H1 (cell line): ENCODE data around the gene HECTD4. TPM values are rescaled to one million over a fixed set of nuclear protein-coding genes. Genes with fewer than 3 reads are reported as not detected.

ENCODE experiments used
- CTCF ChIA-PET: fragments of 300-600 bp; sonication (Branson Sonifier 250); formaldehyde crosslinking; loops from one replicate; lab custom pipeline; 2021; ENCODE audit not compliant: partially characterized antibody; lab: Charles Lee
- POLR2A ChIA-PET: fragments of 300-600 bp; sonication (Branson Sonifier 250); formaldehyde crosslinking; loops from one replicate; lab custom pipeline; 2021; ENCODE audit warnings: inconsistent platforms; ENCODE audit not compliant: partially characterized antibody; lab: Charles Lee
- DNase-seq, 2 experiments: peaks; one replicate each; pipeline versions ENCODE4 v3.0.0 to v3.0.0-alpha.2; 2010 to 2022; ENCODE audit warnings: low spot score in 2 of 2, low read depth in 1 of 2, mixed read lengths in 1 of 2
- FAIRE-seq: peaks from 2 replicates; lab custom pipeline; 2011; peaks lifted over from hg19 to GRCh38; lab: Jason Lieb, UNC
- H2AFZ ChIP-seq: 2 replicates; pipeline ENCODE4 v1.8.1; 2012; ENCODE audit warnings: low read length, inconsistent platforms
- H2AK5ac ChIP-seq: 2 replicates; pipeline ENCODE4 v1.6.1; 2013; ENCODE audit warnings: low read depth, low read length
- H2BK120ac ChIP-seq: replicated peaks from 2 replicates; pipeline ENCODE3; 2013; ENCODE audit warnings: low read depth, low read length, inconsistent platforms
- H2BK12ac ChIP-seq: 2 replicates; pipeline ENCODE4 v1.6.1; 2013; ENCODE audit warnings: low read depth, low read length
- H2BK15ac ChIP-seq: 2 replicates; pipeline ENCODE4 v1.6.1; 2013; ENCODE audit warnings: low read length
- H2BK20ac ChIP-seq: 2 replicates; pipeline ENCODE4 v1.6.1; 2013; ENCODE audit warnings: low read length
- H2BK5ac ChIP-seq: 2 replicates; pipeline ENCODE4 v1.6.1; 2013; ENCODE audit warnings: low read depth, low read length
- H3K14ac ChIP-seq: 2 replicates; pipeline ENCODE4 v1.6.1; 2013; ENCODE audit warnings: inconsistent platforms; ENCODE audit not compliant: insufficient read length
- H3K18ac ChIP-seq: 2 replicates; pipeline ENCODE4 v1.6.1; 2013; ENCODE audit warnings: low read length; ENCODE audit errors: extremely low read depth
- H3K23ac ChIP-seq: 2 replicates; pipeline ENCODE4 v1.6.1; 2013; ENCODE audit warnings: inconsistent platforms; ENCODE audit not compliant: insufficient read length
- H3K23me2 ChIP-seq: 2 replicates; pipeline ENCODE4 v1.6.1; 2013; ENCODE audit warnings: low read depth, low read length
- H3K27ac ChIP-seq: 2 replicates; pipeline ENCODE4 v1.6.1; 2011; ENCODE audit warnings: low read depth, low read length, inconsistent platforms
- H3K27me3 ChIP-seq, 4 experiments: replicated peaks in 1 of 4; 1 replicate in 1 of 4; 2 replicates in 3 of 4; pipeline versions ENCODE4 v1.6.1 to v1.8.1; 2011 to 2013; ENCODE audit warnings: low read length in 3 of 4, mild to moderate bottlenecking in 3 of 4, inconsistent platforms in 2 of 4, mixed read lengths in 2 of 4, moderate library complexity in 1 of 4; ENCODE audit not compliant: control insufficient read depth in 3 of 4, insufficient read depth in 3 of 4; ENCODE audit errors: extremely low read depth in 1 of 4
- H3K36me3 ChIP-seq, 4 experiments: 2 replicates each; pipeline versions ENCODE4 v1.6.1 to v1.8.1; 2011 to 2013; ENCODE audit warnings: mild to moderate bottlenecking in 4 of 4, low read length in 3 of 4, moderate library complexity in 2 of 4, control low read depth in 1 of 4, inconsistent platforms in 1 of 4; ENCODE audit not compliant: insufficient read depth in 4 of 4, control insufficient read depth in 2 of 4
- H3K4ac ChIP-seq: replicated peaks from 2 replicates; pipeline ENCODE3; 2013; ENCODE audit warnings: low read length, low read depth, mixed read lengths, inconsistent platforms; ENCODE audit not compliant: insufficient read length
- H3K4me1 ChIP-seq, 4 experiments: replicated peaks in 1 of 4; 1 replicate in 1 of 4; 2 replicates in 3 of 4; pipeline versions ENCODE4 v1.6.1 to v1.8.1; 2011 to 2013; ENCODE audit warnings: low read length in 3 of 4, inconsistent platforms in 2 of 4, mixed read lengths in 1 of 4; ENCODE audit not compliant: insufficient read depth in 4 of 4, control insufficient read depth in 3 of 4
- H3K4me2 ChIP-seq, 2 experiments: 2 replicates each; pipeline versions ENCODE4 v1.6.1 to v1.8.1; 2011 to 2013; ENCODE audit warnings: low read depth in 2 of 2, low read length in 2 of 2, control low read depth in 1 of 2, inconsistent platforms in 1 of 2, mild to moderate bottlenecking in 1 of 2; ENCODE audit not compliant: insufficient read depth in 1 of 2
- H3K4me3 ChIP-seq, 4 experiments: fragments of 200-600, 300-600 bp in 1 of 4; sonication (generic), shearing (Covaris generic), sonication (Bioruptor Twin) in 1 of 4; 2 replicates each; pipeline versions ENCODE4 v1.5.1 to v1.8.1; 2011 to 2016; ENCODE audit warnings: low read length in 4 of 4, low read depth in 3 of 4, control low read depth in 2 of 4, inconsistent platforms in 2 of 4, mild to moderate bottlenecking in 2 of 4, mixed read lengths in 1 of 4, moderate library complexity in 1 of 4; ENCODE audit not compliant: insufficient read depth in 2 of 4; ENCODE audit errors: extremely low read depth in 1 of 4
- H3K56ac ChIP-seq: replicated peaks from 2 replicates; pipeline ENCODE3; 2013; ENCODE audit warnings: low read depth, mild to moderate bottlenecking, mixed read lengths, low read length, inconsistent platforms; ENCODE audit not compliant: insufficient read length
- H3K79me1 ChIP-seq: 2 replicates; pipeline ENCODE4 v1.6.1; 2013; ENCODE audit warnings: low read depth, low read length, control low read depth
- H3K79me2 ChIP-seq, 2 experiments: 2 replicates each; pipeline versions ENCODE4 v1.6.1 to v1.8.1; 2012 to 2013; ENCODE audit warnings: low read length in 2 of 2, mild to moderate bottlenecking in 2 of 2, inconsistent platforms in 1 of 2; ENCODE audit not compliant: insufficient read depth in 2 of 2, control insufficient read depth in 1 of 2
- H3K9ac ChIP-seq, 4 experiments: replicated peaks in 1 of 4; 1 replicate in 1 of 4; 2 replicates in 3 of 4; pipeline versions ENCODE4 v1.6.1 to v1.8.1; 2011 to 2013; ENCODE audit warnings: low read depth in 3 of 4, low read length in 3 of 4, control low read depth in 2 of 4, mild to moderate bottlenecking in 2 of 4, moderate library complexity in 2 of 4, inconsistent platforms in 1 of 4; ENCODE audit errors: extremely low read depth in 1 of 4
- H3K9me3 ChIP-seq, 2 experiments: 2 replicates each; pipeline versions ENCODE4 v1.6.1 to v1.8.1; 2012 to 2013; ENCODE audit warnings: mild to moderate bottlenecking in 2 of 2, moderate library complexity in 2 of 2, control low read depth in 1 of 2, inconsistent platforms in 1 of 2, low read depth in 1 of 2, low read length in 1 of 2, mixed read lengths in 1 of 2; ENCODE audit not compliant: insufficient read depth in 2 of 2
- H4K20me1 ChIP-seq, 2 experiments: replicated peaks in 1 of 2; 2 replicates each; pipeline versions ENCODE3 to v1.8.1; 2011 to 2013; ENCODE audit warnings: inconsistent platforms in 2 of 2, low read length in 2 of 2, mild to moderate bottlenecking in 1 of 2; ENCODE audit not compliant: insufficient read depth in 2 of 2, control insufficient read depth in 1 of 2
- H4K5ac ChIP-seq: 2 replicates; pipeline ENCODE4 v1.6.1; 2013; ENCODE audit warnings: low read length, low read depth, mixed read lengths, inconsistent platforms; ENCODE audit not compliant: insufficient read length
- H4K8ac ChIP-seq: 2 replicates; pipeline ENCODE4 v1.8.0; 2013; ENCODE audit warnings: mild to moderate bottlenecking, moderate library complexity, low read length, inconsistent platforms; ENCODE audit not compliant: insufficient read depth; ENCODE audit errors: extremely low read depth
- H4K91ac ChIP-seq: replicated peaks from 2 replicates; pipeline ENCODE3; 2013; ENCODE audit warnings: low read length, mixed read lengths, inconsistent platforms; ENCODE audit not compliant: insufficient read length
- CHD1 ChIP-seq: IDR thresholded peaks from 2 replicates; pipeline ENCODE4 v1.6.1; 2012; ENCODE audit warnings: low read depth, low read length, improper control_type of control experiment
- CHD2 ChIP-seq: IDR thresholded peaks from 2 replicates; pipeline ENCODE4 v1.6.1; 2012; ENCODE audit warnings: low read length, improper control_type of control experiment
- EGR1 ChIP-seq: IDR thresholded peaks from 2 replicates; pipeline ENCODE4 v1.6.1; 2011; ENCODE audit warnings: low read depth, low read length, borderline replicate concordance
- GTF2F1 ChIP-seq: IDR thresholded peaks from 2 replicates; pipeline ENCODE4 v1.6.1; 2012; ENCODE audit warnings: low read depth, low read length, improper control_type of control experiment, borderline replicate concordance
- JUN ChIP-seq: IDR thresholded peaks from 2 replicates; pipeline ENCODE4 v1.6.1; 2011; ENCODE audit warnings: low read depth, mild to moderate bottlenecking, improper control_type of control experiment, low read length
- JUND ChIP-seq: IDR thresholded peaks from 2 replicates; pipeline ENCODE4 v1.6.1; 2011; ENCODE audit warnings: mild to moderate bottlenecking, improper control_type of control experiment, low read length
- RAD21 ChIP-seq, 2 experiments: IDR thresholded peaks in 1 of 2; conservative IDR thresholded peaks in 1 of 2; 2 replicates each; pipeline ENCODE4 v1.6.1; 2011; ENCODE audit warnings: low read depth in 2 of 2, low read length in 2 of 2, improper control_type of control experiment in 1 of 2, inconsistent platforms in 1 of 2, mild to moderate bottlenecking in 1 of 2, moderate library complexity in 1 of 2
- RFX5 ChIP-seq: IDR thresholded peaks from 2 replicates; pipeline ENCODE4 v1.6.1; 2011; ENCODE audit warnings: low read depth, low read length, improper control_type of control experiment, borderline replicate concordance
- RNF2 ChIP-seq: fragments of 200-900, 300-1000 bp; sonication (generic); IDR thresholded peaks from 2 replicates; pipeline ENCODE4 v1.7.1; 2016; ENCODE audit warnings: borderline replicate concordance, low read depth, mild to moderate bottlenecking, antibody characterized with exemption, low read length; ENCODE audit not compliant: poor library complexity, severe bottlenecking; ENCODE audit errors: missing control alignments
- SIN3A ChIP-seq, 2 experiments: IDR thresholded peaks in 1 of 2; conservative IDR thresholded peaks in 1 of 2; 2 replicates each; pipeline ENCODE4 v1.6.1; 2011 to 2012; ENCODE audit warnings: low read length in 2 of 2, improper control_type of control experiment in 1 of 2, low read depth in 1 of 2, mild to moderate bottlenecking in 1 of 2
- SIX5 ChIP-seq: IDR thresholded peaks from 2 replicates; pipeline ENCODE4 v1.6.1; 2011; ENCODE audit warnings: mild to moderate bottlenecking, low read depth, low read length
- SP2 ChIP-seq: IDR thresholded peaks from 2 replicates; pipeline ENCODE4 v1.6.1; 2012; ENCODE audit warnings: mild to moderate bottlenecking, low read length, inconsistent platforms
- SRF ChIP-seq: IDR thresholded peaks from 2 replicates; pipeline ENCODE4 v1.6.1; 2011; ENCODE audit warnings: mild to moderate bottlenecking, low read depth, low read length, moderate library complexity
- WGBS, 2 experiments: shearing (Covaris generic) in 1 of 2; methylation state at CpG; one replicate each; pipeline versions ENCODE4 v1.1.6 to v1.1.7; 2013 to 2015; ENCODE audit warnings: low lambda C conversion rate in 2 of 2, mixed read lengths in 2 of 2, inconsistent platforms in 1 of 2, low coverage in 1 of 2, missing lambda C conversion rate in 1 of 2; ENCODE audit not compliant: insufficient replicate concordance in 2 of 2, insufficient coverage in 1 of 2, insufficient read length in 1 of 2; ENCODE audit errors: extremely low coverage in 1 of 2, missing lambda C conversion rate in 1 of 2; 5-methylcytosine and 5-hydroxymethylcytosine counted together
- polyA plus RNA-seq, 7 experiments: library from polyadenylated mRNA; depleted of rRNA in 3 of 7; stranded (reverse) in 5 of 7; unstranded in 2 of 7; fragments of >200 nt in 5 of 7; fragments of 200-250 nt in 2 of 7; gene quantifications; 1 replicate in 5 of 7; 2 replicates in 1 of 7; 4 replicates in 1 of 7; pipeline versions ENCODE4 v1.2.1 to v1.2.3, GENCODE V29; 2011 to 2013; ENCODE audit warnings: missing spikeins in 2 of 7, mixed read lengths in 2 of 7
- total RNA-seq: library from RNA; stranded (reverse); fragmentation: NEBNext Ultra II Directional; extraction: Animal tissue kit (Norgen Biotek cat#: 25700); gene quantifications from 2 replicates; pipeline ENCODE4 v1.2.1, GENCODE V29; 2021

Gene HECTD4
- total and polyA plus RNA-seq, 2 of the 8 experiments (the other 6 are each of a cell fraction or from before 2014, with no cell fraction given) = 6.5 to 33.7 TPM

- Histone ChIP-seq H2BK5ac (no peak overlapping the region), H3K4me1 (no peaks in the 10 kb centered on the region), H3K18ac (no peak overlapping the region), H3K9me3 (no peaks in the 10 kb centered on the region; a peak in 1 of 4 replicates), H4K20me1 (peaks cover 0 to 3% of the 10 kb centered on the region in 2 experiments), H3K23ac (no peak overlapping the region), H3K27me3 (no peaks in the 10 kb centered on the region), H3K4me3 (no peak overlapping the region), H3K14ac (no peak overlapping the region), H3K4me2 (no peak overlapping the region), H2AFZ (no peak overlapping the region), H2BK12ac (no peak overlapping the region), H3K4ac (no peak overlapping the region), H3K23me2 (no peaks in the 10 kb centered on the region), H3K79me1 (no peaks in the 10 kb centered on the region), H3K27ac (no peak overlapping the region), H3K9ac (no peak overlapping the region), H4K91ac (no peak overlapping the region), H4K5ac (no peak overlapping the region), H3K79me2 (no peaks in the 10 kb centered on the region)
- DNase-seq = no peak
- WGBS, 2 experiments = 95% methylated on average over 5 of the region's 5 CpGs; no CpG with 5 or more reads in 1 of the 2 experiments
- CTCF ChIA-PET = interaction anchor here (0.6 kb wide), 1 partner anchor 882 kb away, joined by 5 read pairs; no protein-coding TSS in a partner anchor
- POLR2A ChIA-PET = no interaction called here
- no peak for TF ChIP-seq CHD2
- no peak for TF ChIP-seq JUN
- TF ChIP-seq EGR1 = no peak
- no peak for TF ChIP-seq RAD21 (IDR thresholded peaks at IDR 0.05 in 1 of 2, conservative IDR thresholded peaks at IDR 0.05 in 1 of 2; ENCODE audit: low read depth in 2 of 2, low read length in 2 of 2)
- TF ChIP-seq SP2 = no peak
- no peak for TF ChIP-seq RFX5
- no peak for TF ChIP-seq RNF2
- TF ChIP-seq SIX5 = no peak
- TF ChIP-seq GTF2F1 = no peak
- no peak for TF ChIP-seq JUND
- no peak for TF ChIP-seq SIN3A (conservative IDR thresholded peaks at IDR 0.05 in 1 of 2, IDR thresholded peaks at IDR 0.05 in 1 of 2; ENCODE audit: low read depth in 1 of 2, low read length in 2 of 2)
- no peak for TF ChIP-seq CHD1
- TF ChIP-seq SRF = no peak
- TF ChIP-seq, all 59 proteins: peak for 0
- no peak overlapping the region for H4K8ac ChIP-seq
- no peak for FAIRE-seq
- no peak overlapping the region for H3K56ac ChIP-seq
- no peak overlapping the region for H2BK15ac ChIP-seq
- no peak overlapping the region for H2AK5ac ChIP-seq
- no peak overlapping the region for H2BK120ac ChIP-seq
- no peak overlapping the region for H2BK20ac ChIP-seq
- peaks cover 13 to 73% (median 50%) of the 10 kb centered on the region in 4 experiments; a peak in 7 of 8 replicates for H3K36me3 ChIP-seq
These were observed 232.6 kb downstream of the HECTD4 start for GRCh38 chr12:112149596-112149995.
